Measurements from ENCODE around the gene FAM163B. TPM values are rescaled to one million over a fixed set of nuclear protein-coding genes. Genes with fewer than 3 reads are reported as not detected.

FAM163B gene
- total RNA-seq, 2 donors from 2014 or later, result not detected

GRCh38 chr9:133641861-133642595 lies 32.8 kb upstream of the FAM163B start:
- Mint-ChIP-seq H3K9me3 (no peaks in the 10 kb centered on the region), H3K27ac (peak overlapping the region in 1 of 2 donors; percentile 34), H3K36me3 (no peaks in the 10 kb centered on the region)
- no peak for DNase-seq (ENCODE audit: low spot score in 2 of 2)
- no peak for ATAC-seq

DNA sequence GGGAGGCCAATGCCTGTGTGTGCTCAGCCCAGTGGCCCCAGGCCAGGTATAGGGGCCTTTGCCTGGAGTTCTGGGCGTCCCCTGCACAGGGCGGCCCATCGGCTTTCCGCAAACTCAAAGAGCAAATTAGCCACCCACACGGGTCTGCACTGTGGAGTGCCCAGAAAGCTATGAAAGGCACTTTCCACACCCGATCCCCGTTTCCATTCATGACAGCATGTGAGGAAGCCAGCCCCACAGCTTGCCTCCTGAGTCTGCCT lies 32.1 kb upstream of the FAM163B start:
- Mint-ChIP-seq H3K27ac (no peak overlapping the region), H3K36me3 (no peaks in the 10 kb centered on the region), H3K9me3 (no peaks in the 10 kb centered on the region)
- DNase-seq (ENCODE audit: low spot score in 2 of 2) (no peak), ATAC-seq (no peak)

GRCh38 chr9:133640580-133641395 lies 31.6 kb upstream of the FAM163B start:
- H3K9me3 Mint-ChIP-seq, result no peaks in the 10 kb centered on the region
- H3K27ac Mint-ChIP-seq, result no peak overlapping the region
- DNase-seq (ENCODE audit: low spot score in 2 of 2), result no peak
- H3K36me3 Mint-ChIP-seq, result no peaks in the 10 kb centered on the region
- ATAC-seq, result no peak

GRCh38 chr9:133640160-133640559 lies 31.0 kb upstream of the FAM163B start:
- Mint-ChIP-seq H3K9me3 (no peaks in the 10 kb centered on the region), H3K27ac (no peak overlapping the region), H3K36me3 (no peaks in the 10 kb centered on the region)
- ATAC-seq (no peak), DNase-seq (ENCODE audit: low spot score in 2 of 2) (no peak)

- ATAC-seq (no peak), DNase-seq (ENCODE audit: low spot score in 2 of 2) (no peak)
- Mint-ChIP-seq H3K36me3 (no peaks in the 10 kb centered on the region), H3K9me3 (no peaks in the 10 kb centered on the region), H3K27ac (no peak overlapping the region)
Observed at GRCh38 chr9:133639613-133640012, 30.4 kb upstream of the FAM163B start.

DNA sequence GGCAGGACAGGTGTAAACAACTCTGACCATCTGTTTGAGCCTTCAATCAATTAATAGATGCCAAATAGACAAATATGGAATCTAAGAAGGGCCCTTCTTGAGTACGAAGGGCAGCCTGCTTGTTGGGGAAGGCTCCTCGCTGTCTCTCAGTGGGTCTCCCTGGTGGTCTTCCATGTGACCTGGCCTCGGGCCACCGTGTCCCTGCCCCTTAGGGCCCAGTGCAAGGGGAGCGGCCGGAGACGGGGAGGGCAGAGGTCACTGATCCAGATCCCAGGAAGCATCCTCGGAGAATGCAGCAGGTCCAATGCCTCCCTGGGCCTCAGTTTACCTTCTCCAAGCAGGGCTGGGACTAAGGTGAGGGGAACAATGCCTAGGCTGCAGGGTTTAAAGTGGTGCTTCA lies 29.5 kb upstream of the FAM163B start:
- no peaks in the 10 kb centered on the region for H3K36me3 Mint-ChIP-seq
- DNase-seq (ENCODE audit: low spot score in 2 of 2) (no peak), ATAC-seq (no peak)
- H3K27ac Mint-ChIP-seq, result peak overlapping the region in 1 of 2 donors; percentile 49
- no peaks in the 10 kb centered on the region for H3K9me3 Mint-ChIP-seq

DNA sequence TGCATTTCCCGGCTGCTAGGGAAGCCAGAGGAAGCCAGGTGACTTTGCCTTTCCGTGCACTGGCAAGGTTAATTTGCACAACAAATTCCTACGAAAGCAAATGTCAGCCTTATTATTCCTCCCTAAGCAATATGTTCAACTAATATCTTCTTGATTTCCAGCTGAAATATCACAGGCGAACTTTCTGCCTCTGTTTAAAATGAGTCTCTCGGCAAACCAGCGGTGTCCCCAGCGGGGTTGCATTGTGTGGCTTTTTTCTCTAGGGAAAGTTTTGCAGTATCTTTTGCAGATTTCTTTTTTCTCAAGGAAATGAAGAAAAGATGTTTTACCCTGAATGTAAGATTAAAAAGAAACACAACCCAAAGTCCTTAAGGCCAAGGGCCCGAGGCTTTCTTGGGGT lies 28.9 kb upstream of the FAM163B start:
- DNase-seq (ENCODE audit: low spot score in 2 of 2) (no peak), ATAC-seq (no peak)
- Mint-ChIP-seq H3K9me3 (no peaks in the 10 kb centered on the region), H3K27ac (peak overlapping the region in 1 of 2 donors; percentile 49), H3K36me3 (no peaks in the 10 kb centered on the region)

GRCh38 chr9:133637451-133638055 lies 28.4 kb upstream of the FAM163B start:
- DNase-seq (ENCODE audit: low spot score in 2 of 2) (no peak), ATAC-seq (no peak)
- Mint-ChIP-seq H3K36me3 (no peaks in the 10 kb centered on the region), H3K27ac (no peak overlapping the region), H3K9me3 (no peaks in the 10 kb centered on the region)

DNA sequence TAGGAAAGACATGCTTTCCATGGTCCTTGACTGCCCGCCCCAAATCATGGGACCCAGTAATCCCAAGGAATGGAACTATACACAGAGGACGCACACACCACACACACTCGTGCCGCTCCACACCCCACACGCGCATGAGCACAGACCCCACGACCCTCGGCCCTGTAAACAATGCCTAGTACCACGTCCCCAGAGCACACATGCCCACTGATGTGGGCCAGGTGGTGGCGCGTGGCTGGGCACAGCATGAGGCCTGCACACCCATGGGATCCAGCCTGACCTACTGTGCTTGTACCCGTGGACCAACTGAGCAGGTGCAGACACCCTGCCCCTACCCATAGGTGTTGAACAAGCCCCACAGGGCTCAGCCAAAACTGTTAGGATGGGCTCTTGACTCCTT lies 27.7 kb upstream of the FAM163B start:
- no peak for DNase-seq (ENCODE audit: low spot score in 2 of 2)
- Mint-ChIP-seq H3K36me3 (no peaks in the 10 kb centered on the region), H3K27ac (no peak overlapping the region)

GRCh38 chr9:133635533-133636531 lies 26.6 kb upstream of the FAM163B start, which contains the start of gene DBH:
DBH (plus strand) TSS chr9:133636363; CDS start chr9:133636372, 9 bp downstream.
- ATAC-seq (no peak), DNase-seq (ENCODE audit: low spot score in 2 of 2) (no peak)
- Mint-ChIP-seq H3K36me3 (no peaks in the 10 kb centered on the region), H3K9me3 (no peaks in the 10 kb centered on the region), H3K27ac (no peak within 1 kb of the TSS)

More for the DNA sequence above, 27.7 kb upstream of the FAM163B start:
- no peak for ATAC-seq
- H3K9me3 Mint-ChIP-seq, result no peaks in the 10 kb centered on the region

DNA sequence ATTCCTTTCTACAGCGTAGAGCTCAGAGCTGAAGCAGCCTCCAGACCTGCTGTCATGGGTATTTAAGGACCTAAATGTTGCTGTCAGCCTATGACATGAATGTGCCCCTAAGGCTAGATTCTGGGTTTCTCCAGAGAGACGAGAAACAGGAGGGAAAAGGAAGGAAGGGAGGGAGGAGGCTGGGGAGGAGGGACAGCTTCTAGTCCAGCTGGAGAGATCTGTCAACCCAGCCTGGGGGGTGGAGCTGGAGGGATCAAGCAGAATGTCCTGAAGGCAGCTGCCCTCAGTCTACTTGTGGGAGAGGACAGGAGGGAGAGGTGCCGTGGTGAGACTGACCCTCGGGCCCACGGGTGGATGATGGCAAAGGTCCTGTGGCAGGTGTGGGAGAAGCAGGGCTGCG lies 25.9 kb upstream of the FAM163B start:
- H3K9me3 Mint-ChIP-seq, result no peaks in the 10 kb centered on the region
- DNase-seq (ENCODE audit: low spot score in 2 of 2) (no peak), ATAC-seq (no peak)
- no peaks in the 10 kb centered on the region for H3K36me3 Mint-ChIP-seq
- H3K27ac Mint-ChIP-seq, result no peak overlapping the region

DNA sequence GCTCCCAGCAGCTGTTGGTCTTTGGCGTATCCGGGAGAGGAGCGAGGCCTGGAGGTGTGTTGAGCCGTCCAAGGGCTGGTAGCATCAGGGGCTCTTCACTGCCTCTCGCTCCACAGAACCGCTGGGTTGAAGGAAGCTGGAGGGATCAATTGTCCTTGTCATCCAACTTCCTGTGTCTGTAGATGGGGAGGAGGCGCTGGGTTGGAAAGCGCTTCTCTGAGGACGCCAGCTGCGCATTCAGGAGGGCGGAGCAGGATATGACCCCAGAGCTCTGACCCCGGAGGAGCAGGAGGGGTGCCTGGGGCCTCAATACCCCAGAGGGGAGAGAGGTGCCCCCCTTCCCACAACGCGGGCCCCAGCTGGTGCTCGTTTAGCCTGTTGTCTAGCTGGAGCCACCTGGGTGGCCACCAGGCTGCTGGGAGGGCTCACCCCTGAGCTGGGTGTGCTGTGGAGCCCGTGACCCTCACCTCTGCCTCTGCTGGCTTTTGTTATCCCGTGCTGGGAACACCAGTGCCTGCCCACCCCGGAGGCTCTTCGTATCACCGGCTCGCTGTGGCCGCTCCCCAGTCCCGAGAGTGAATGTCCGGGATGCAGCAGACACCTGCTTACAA lies 25.0 kb upstream of the FAM163B start:
- DNase-seq (ENCODE audit: low spot score in 2 of 2) (no peak), ATAC-seq (no peak)
- Mint-ChIP-seq H3K36me3 (no peaks in the 10 kb centered on the region), H3K9me3 (no peaks in the 10 kb centered on the region), H3K27ac (no peak overlapping the region)

DNA sequence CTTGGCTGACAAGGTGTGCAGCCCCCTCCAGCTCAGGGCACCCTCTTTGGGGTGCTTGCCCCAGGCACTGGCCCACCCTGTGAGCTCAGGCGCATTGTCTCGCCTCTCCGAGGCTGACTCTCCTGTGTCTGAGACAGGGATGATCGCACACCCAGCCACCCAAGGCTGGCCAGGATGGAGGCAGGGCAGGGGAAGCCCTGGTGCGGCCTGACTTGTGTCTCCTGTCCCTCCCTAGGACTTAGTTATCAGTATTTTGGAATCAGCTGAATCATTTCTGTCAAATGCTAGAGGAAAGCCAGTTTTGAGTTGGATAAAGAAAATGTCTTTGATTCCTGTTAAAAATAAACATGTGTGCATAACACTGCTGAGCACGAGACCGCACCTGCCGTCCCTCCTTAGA lies 24.5 kb upstream of the FAM163B start:
- H3K9me3 Mint-ChIP-seq, result no peaks in the 10 kb centered on the region
- H3K36me3 Mint-ChIP-seq, result no peaks in the 10 kb centered on the region
- DNase-seq (ENCODE audit: low spot score in 2 of 2) (no peak), ATAC-seq (no peak)
- H3K27ac Mint-ChIP-seq, result no peak overlapping the region

- H3K27ac Mint-ChIP-seq, result no peak overlapping the region
- no peaks in the 10 kb centered on the region for H3K36me3 Mint-ChIP-seq
- no peaks in the 10 kb centered on the region for H3K9me3 Mint-ChIP-seq
- ATAC-seq, result no peak
- no peak for DNase-seq (ENCODE audit: low spot score in 2 of 2)
Observed at GRCh38 chr9:133632806-133633680, 23.9 kb upstream of the FAM163B start.

- DNase-seq (ENCODE audit: low spot score in 2 of 2), result no peak
- Mint-ChIP-seq H3K9me3 (peaks cover 0 to 14% of the 10 kb centered on the region in 2 donors), H3K36me3 (peaks cover 8 to 10% of the 10 kb centered on the region in 2 donors), H3K27ac (no peak overlapping the region)
- no peak for ATAC-seq
Observed at GRCh38 chr9:133631111-133631510, 21.9 kb upstream of the FAM163B start.
